ENCODE data around the gene IRF8.

Gene IRF8

GRCh38 chr16:85955566-85955965, 56.6 kb downstream of the IRF8 start:
- H2AFZ ChIP-seq, result no peak overlapping the region
- H3K4me3 ChIP-seq (ENCODE audit: low read depth, low read length), result no peak overlapping the region
- no peak overlapping the region for H3K27ac ChIP-seq
- H3K27me3 ChIP-seq (ENCODE audit: control insufficient read depth, insufficient read depth, low read length), result no peaks in the 10 kb centered on the region
- no peaks in the 10 kb centered on the region for H3K9me3 ChIP-seq (ENCODE audit: control insufficient read depth, low read length)
- no peak overlapping the region for H3K4me2 ChIP-seq (ENCODE audit: low read length)
- no peak overlapping the region for H3K9ac ChIP-seq
- no peaks in the 10 kb centered on the region for H3K36me3 ChIP-seq (ENCODE audit: control insufficient read depth, insufficient read depth, low read length)
- H3K4me1 ChIP-seq, result no peaks in the 10 kb centered on the region
- H3K79me2 ChIP-seq, result no peaks in the 10 kb centered on the region
- TF ChIP-seq CTCF (IDR thresholded peaks at IDR 0.05), result no peak

GRCh38 chr16:85956426-85956825, 57.5 kb downstream of the IRF8 start:
- H3K27me3 ChIP-seq (ENCODE audit: control insufficient read depth, insufficient read depth, low read length), result no peaks in the 10 kb centered on the region
- no peak for TF ChIP-seq CTCF (IDR thresholded peaks at IDR 0.05)
- H3K79me2 ChIP-seq, result no peaks in the 10 kb centered on the region
- H3K4me1 ChIP-seq, result no peaks in the 10 kb centered on the region
- H3K9me3 ChIP-seq (ENCODE audit: control insufficient read depth, low read length), result no peaks in the 10 kb centered on the region
- no peak overlapping the region for H3K4me2 ChIP-seq (ENCODE audit: low read length)
- no peak overlapping the region for H3K9ac ChIP-seq
- H3K4me3 ChIP-seq (ENCODE audit: low read depth, low read length), result no peak overlapping the region
- H3K27ac ChIP-seq, result no peak overlapping the region
- no peak overlapping the region for H2AFZ ChIP-seq
- no peaks in the 10 kb centered on the region for H3K36me3 ChIP-seq (ENCODE audit: control insufficient read depth, insufficient read depth, low read length)

GRCh38 chr16:85958731-85959130, 59.8 kb downstream of the IRF8 start:
- TF ChIP-seq CTCF (IDR thresholded peaks at IDR 0.05), result no peak
- Histone ChIP-seq H3K9ac (no peak overlapping the region), H3K27ac (no peak overlapping the region), H3K27me3 (ENCODE audit: control insufficient read depth, insufficient read depth, low read length) (no peaks in the 10 kb centered on the region), H3K4me2 (ENCODE audit: low read length) (no peak overlapping the region), H3K79me2 (no peaks in the 10 kb centered on the region), H3K4me1 (no peaks in the 10 kb centered on the region), H3K9me3 (ENCODE audit: control insufficient read depth, low read length) (no peaks in the 10 kb centered on the region), H2AFZ (no peak overlapping the region), H3K36me3 (ENCODE audit: control insufficient read depth, insufficient read depth, low read length) (no peaks in the 10 kb centered on the region), H3K4me3 (ENCODE audit: low read depth, low read length) (no peak overlapping the region)

- Histone ChIP-seq H3K9me3 (ENCODE audit: control insufficient read depth, low read length) (no peaks in the 10 kb centered on the region), H3K36me3 (ENCODE audit: control insufficient read depth, insufficient read depth, low read length) (no peaks in the 10 kb centered on the region), H2AFZ (no peak overlapping the region), H3K4me3 (ENCODE audit: low read depth, low read length) (no peak overlapping the region), H3K4me2 (ENCODE audit: low read length) (no peak overlapping the region), H3K9ac (no peak overlapping the region), H3K4me1 (no peaks in the 10 kb centered on the region), H3K79me2 (no peaks in the 10 kb centered on the region), H3K27me3 (ENCODE audit: control insufficient read depth, insufficient read depth, low read length) (no peaks in the 10 kb centered on the region), H3K27ac (no peak overlapping the region)
- TF ChIP-seq CTCF (IDR thresholded peaks at IDR 0.05), result no peak
These were observed 60.7 kb downstream of the IRF8 start for GRCh38 chr16:85959686-85960085.

GRCh38 chr16:85960486-85961046, 61.6 kb downstream of the IRF8 start:
- no peak overlapping the region for H3K27ac ChIP-seq
- H3K4me1 ChIP-seq, result no peaks in the 10 kb centered on the region
- no peaks in the 10 kb centered on the region for H3K9me3 ChIP-seq (ENCODE audit: control insufficient read depth, low read length)
- H3K79me2 ChIP-seq, result no peaks in the 10 kb centered on the region
- H3K4me3 ChIP-seq (ENCODE audit: low read depth, low read length), result no peak overlapping the region
- no peak overlapping the region for H2AFZ ChIP-seq
- TF ChIP-seq CTCF (IDR thresholded peaks at IDR 0.05), result no peak
- H3K27me3 ChIP-seq (ENCODE audit: control insufficient read depth, insufficient read depth, low read length), result no peaks in the 10 kb centered on the region
- no peak overlapping the region for H3K4me2 ChIP-seq (ENCODE audit: low read length)
- H3K9ac ChIP-seq, result no peak overlapping the region
- H3K36me3 ChIP-seq (ENCODE audit: control insufficient read depth, insufficient read depth, low read length), result no peaks in the 10 kb centered on the region

All from parathyroid adenoma (tissue), 2 donors.